Smooth muscle cell of the brain vasculature (primary cell): ENCODE data around the gene SLC35A3.
"Not testable (repeated sequence)": the region's sequence is repeated elsewhere in the genome, so short reads cannot be mapped to it uniquely, and the experiment has no call there.

Experiments
- DNase-seq: peaks from one replicate; pipeline ENCODE4 v3.0.0-alpha.2; 2012; ENCODE audit warnings: low read depth, low spot score

The SLC35A3 gene

DNA sequence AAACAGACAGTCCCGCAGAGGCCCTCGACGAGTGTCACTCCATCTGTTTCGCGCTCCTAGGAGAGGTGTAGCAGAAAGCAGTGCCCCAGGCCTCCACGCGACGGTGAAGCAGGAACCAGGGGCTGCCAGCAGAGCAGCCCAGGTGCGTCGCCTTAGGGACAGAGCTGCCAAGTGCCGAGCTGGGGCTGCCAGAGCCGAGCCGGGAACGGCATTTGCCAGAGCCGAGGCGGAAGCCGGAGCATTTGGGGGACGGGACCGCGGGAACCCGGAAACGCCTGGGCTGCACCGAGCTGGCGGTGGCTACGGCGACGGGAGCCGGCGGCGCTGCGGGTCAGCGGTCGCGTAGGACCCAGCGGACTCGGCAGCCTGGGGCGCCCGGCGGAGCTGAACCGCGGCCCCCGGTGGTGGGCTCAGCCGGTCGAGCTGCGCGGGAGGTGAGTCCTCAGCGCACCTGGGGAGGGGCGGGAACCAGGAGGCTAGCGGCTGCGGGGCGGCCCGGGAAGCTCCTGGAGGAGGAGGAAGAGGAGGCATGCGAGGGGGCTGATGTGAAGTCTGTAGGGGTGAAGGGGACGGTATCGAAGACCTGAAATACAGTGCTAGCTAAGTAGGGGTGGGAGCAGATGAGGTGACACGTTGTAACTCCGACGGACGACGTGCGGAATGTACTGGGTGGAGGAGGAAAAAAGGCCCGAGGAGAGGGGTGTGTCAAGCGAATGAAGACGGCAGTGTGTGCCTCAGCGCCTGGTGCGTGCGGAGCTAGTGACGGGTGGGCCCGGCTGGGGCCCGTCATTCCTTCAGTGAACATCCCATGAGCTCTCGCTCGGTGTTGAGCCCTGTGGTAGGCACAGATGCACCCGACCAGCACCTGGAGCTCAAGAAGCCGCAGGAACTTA is at the start of gene SLC35A3:
Gene SLC35A3 (plus strand): TSS at position 268 of the 893 bp plus-strand sequence. CDS start 23,559 bp downstream, outside the sequence.
- DNase-seq: no peak

GRCh38 chr1:99934801-99935200 is 35.0 kb upstream of the SLC35A3 start:
- DNase-seq: no peak

- DNase-seq: no peak
Observed at GRCh38 chr1:99935534-99935933, 34.3 kb upstream of the SLC35A3 start.

DNA sequence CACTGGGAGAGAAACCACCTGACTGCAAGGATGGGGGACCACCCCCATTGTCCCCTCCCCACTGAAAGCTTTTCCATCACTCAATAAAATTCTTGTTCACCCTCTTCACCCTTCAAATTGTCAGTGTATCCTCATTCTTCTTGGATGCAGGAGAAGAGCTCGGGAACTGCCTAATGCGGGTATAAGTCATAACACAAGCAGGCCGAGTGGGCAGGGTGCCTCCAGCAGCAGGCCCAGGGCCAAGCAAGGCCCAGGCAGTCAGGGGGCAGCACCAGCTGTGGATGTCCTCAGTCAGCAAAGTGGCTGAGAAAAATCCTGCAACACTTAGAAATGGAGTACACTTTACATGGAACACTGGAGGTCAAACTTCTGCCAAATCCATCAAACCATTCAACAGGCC is 33.7 kb upstream of the SLC35A3 start:
- DNase-seq: no peak

DNA sequence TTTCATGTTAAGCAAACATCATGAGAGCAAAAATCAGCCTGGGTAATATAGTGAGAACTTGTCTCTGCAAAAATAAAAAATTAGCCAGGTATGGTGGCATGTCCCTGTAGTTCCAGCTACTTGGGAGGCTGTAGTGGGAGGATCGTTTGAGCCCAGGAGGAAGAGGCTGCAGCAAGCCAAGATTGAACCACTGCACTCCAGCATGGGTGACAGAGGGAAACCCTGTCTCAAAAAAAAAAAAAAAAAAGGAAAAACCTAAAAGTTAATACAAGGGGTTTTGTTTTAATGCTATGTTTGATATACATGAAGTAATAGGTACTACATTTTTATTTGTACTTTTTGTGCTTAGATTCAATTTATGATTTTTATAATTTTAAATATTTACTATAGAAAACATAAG is 27.1 kb upstream of the SLC35A3 start:
- no peak for DNase-seq

DNA sequence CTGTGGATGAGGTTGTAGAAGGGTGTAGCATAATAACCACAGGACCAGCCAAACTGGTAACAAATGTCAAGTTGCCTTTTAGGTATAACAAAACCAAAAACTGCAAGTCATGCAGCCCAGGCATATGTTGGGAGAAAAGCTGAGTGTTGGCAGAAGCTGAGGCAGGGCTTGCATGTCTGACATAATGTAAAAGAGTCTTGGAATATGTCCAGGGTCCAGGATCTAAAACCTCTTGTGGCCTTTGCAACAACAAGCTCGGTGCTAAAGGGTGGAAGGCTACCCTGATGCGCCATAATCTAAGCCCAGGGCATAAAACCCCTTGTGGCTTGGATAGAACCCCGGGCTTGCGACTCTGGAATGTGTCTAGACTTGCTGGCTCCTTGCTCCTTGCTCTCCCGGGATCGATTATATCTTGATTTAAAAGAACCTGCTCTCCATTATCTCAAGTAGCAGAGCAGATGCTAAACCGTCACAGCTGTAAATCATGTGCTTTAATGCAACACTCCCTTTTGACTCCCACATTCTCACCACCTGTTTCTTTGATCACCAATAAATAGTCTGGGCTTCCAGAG is 26.5 kb upstream of the SLC35A3 start:
- no peak for DNase-seq

- no peak for DNase-seq
Observed at GRCh38 chr1:99944192-99944591, 25.6 kb upstream of the SLC35A3 start.

DNA sequence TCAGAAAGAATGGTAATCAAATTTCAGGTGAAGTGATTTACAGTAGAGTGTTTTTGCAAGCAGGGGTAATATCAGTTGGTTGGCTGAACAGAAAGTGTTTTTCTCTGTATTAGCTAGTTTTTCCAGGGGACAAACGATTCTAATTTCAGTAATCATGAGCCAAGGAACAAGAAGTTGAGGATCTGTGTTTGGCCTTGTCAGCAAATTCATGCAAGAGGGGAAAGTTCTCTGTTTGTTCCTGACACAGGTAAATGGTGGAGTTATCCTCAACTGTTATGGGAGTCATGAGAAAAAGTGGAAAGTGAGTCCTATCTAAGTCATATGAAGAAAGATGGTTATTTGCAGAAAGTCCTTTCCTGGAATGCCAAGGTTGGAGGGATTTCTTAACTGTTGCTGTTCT is 24.6 kb upstream of the SLC35A3 start:
- DNase-seq: no peak

DNA sequence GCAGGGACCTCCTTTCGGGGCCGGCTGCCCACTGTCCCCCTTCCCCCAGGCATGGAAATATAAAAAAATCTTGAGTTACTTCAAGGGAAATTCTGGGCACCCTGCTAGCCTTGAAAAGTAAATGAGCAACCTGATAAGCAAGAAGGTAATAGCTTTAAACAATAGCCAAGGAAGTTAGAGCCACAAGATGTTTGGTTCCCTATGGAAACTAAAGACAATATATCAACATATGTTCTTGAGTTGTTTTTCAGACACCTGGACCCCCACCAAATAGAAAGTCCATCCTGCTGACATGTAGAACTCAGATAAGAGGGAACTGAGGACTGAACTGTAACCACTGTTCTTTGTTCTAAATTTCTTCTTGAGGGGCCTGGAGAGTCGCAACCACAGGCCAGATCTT is 19.3 kb upstream of the SLC35A3 start:
- no peak for DNase-seq

DNA sequence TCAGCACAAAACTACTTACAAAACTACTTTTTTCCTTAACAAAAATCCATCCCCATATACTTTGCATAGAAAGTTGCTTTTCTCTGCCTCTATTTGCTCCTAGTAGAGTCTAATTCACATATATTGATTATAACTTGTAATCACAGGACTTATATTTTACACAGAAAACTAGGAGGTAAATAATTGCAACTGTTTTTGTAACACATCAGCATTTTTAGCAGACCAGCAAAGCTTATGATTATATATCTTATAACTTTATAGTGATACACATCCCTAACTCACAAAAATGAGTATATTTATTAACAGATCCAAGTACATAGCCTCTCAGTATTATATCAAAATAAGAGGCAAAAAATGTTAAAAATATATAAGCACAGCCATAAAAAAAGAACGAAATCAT is 17.3 kb upstream of the SLC35A3 start:
- DNase-seq: no peak

DNA sequence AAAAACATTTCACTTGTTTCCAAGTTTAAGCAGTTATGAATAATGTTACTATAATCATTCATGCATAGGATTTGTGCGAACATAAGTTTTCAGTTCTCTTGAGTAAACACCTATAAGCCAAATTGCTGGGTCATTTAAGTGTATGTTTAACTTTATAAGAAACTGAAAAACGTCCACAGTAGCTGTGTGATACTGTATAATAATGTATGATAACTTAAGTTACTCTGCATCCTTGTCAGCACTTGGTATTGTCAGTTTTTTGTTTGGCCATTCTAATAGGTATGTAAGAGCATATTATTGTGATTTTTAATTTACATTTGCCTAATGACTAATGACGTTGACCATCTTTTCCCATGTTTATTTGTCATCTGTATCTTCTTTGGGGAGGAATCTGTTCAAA is 14.4 kb upstream of the SLC35A3 start:
- no peak for DNase-seq

GRCh38 chr1:99956755-99957154 is 13.0 kb upstream of the SLC35A3 start:
- no peak for DNase-seq

DNA sequence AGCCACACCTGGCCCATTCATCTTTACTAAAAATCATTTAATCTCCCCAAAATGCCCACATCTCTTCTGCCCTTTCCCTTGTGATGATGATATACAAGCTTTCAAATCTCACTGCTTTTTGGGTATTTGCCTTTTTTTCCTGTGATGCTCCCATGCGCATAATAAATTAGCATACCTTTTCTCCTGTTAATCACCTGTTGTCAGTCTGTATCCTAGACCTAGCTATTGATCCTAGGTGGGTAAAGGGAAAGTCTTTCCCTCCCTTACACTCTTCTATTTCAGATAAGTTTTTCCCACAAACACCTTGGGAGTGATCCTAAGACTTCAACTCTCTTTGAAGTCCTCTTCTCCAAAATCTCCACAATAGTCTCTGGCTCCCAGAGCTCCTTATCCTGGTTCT is 12.0 kb upstream of the SLC35A3 start:
- DNase-seq: no peak

GRCh38 chr1:99959189-99959705 is 10.5 kb upstream of the SLC35A3 start:
- not testable (repeated sequence) for DNase-seq

GRCh38 chr1:99960260-99960659 is 9.5 kb upstream of the SLC35A3 start:
- not testable (repeated sequence) for DNase-seq

- no peak for DNase-seq
Observed at GRCh38 chr1:99963041-99963795, 6.6 kb upstream of the SLC35A3 start.

- no peak for DNase-seq
Observed at GRCh38 chr1:99964806-99965205, 5.0 kb upstream of the SLC35A3 start.

DNA sequence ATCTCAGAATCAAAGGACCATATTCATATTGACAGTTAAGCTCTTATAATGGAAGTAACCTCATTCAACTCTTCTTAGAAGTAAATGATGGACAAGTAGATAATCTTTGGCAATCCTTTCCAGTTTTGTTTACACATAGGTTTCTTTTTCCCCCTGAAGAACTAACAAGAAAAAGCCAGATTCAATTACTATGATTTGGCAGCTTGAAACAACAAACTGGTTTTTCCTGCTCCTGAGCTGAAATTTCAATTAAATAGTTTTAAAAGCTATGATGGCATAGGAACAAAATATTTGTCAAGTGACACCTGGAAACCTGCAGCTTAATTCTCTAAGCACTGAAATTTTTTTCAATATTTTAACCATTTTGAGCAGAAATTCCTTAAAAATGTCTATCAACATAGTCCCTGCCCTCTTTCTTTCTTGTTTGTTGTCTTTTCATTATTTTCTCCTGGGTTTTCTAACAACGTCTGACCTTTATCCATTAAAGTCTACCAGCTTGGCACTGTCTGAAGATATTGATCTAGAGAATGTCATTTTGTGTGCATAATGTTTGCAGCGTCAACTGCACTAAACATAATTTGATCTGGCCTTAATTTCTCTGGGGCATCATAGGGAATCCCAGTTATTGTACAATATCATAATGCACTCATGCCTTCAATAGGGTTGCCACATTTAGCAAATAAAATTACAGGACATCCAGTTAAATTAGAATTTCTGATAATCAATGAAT is 4.0 kb upstream of the SLC35A3 start:
- no peak for DNase-seq

DNA sequence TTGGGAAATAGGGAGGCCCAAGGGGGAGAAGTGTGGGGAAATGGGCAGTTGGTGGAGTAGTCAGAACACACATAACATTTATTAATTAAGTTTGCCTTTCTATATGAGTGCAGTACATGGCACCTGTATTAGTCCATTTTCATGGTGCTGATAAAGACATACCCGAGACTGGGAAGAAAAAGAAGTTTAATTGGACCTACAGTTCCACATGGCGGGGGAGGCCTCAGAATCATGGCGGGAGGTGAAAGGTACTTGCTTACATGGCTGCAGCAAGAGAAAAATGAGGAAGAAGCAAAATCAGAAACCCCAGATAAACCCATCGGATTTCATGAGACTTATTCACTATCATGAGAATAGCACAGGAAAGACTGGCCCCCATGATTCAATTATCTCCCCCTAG is 1.6 kb upstream of the SLC35A3 start:
- no peak for DNase-seq

GRCh38 chr1:99969260-99969728 is 502 bp upstream of the SLC35A3 start:
- DNase-seq: no peak

GRCh38 chr1:99970713-99971255 is 988 bp downstream of the SLC35A3 start:
- DNase-seq: no peak
